ENCODE data around the gene SNX17. TPM values are rescaled to one million over a fixed set of nuclear protein-coding genes. Genes with fewer than 3 reads are reported as not detected.
A peak's percentile ranks its signal among the peaks of the same experiment; 100 is the strongest.

The SNX17 gene
- total and polyA plus RNA-seq, 2 of the 13 experiments (the other 11 are each of a cell fraction or from before 2014, with no cell fraction given) = 75.0 to 109 TPM

GRCh38 chr2:27353762-27354596 is 16.4 kb upstream of the SNX17 start (continued):
- TF ChIP-seq ZNF264 (CRISPR knock-in tag; IDR thresholded peaks at IDR 0.05) (peak; percentile 53; the same call in 1 of the 2 replicates), TEAD2 (CRISPR knock-in tag; IDR thresholded peaks at IDR 0.05) (no peak), SP2 (CRISPR knock-in tag; IDR thresholded peaks at IDR 0.05) (no peak), MEIS1 (CRISPR knock-in tag; IDR thresholded peaks at IDR 0.05; ENCODE audit: borderline replicate concordance) (0 out of 2 replicates have a peak, but pooled peaks have one; percentile 55), ZNF563 (CRISPR knock-in tag; IDR thresholded peaks at IDR 0.05) (no peak), CC2D1A (CRISPR knock-in tag; IDR thresholded peaks at IDR 0.05) (peak; percentile 75; the same call in 1 of the 2 replicates), ZNF513 (CRISPR knock-in tag; conservative IDR thresholded peaks at IDR 0.05) (no peak), ETV6 (CRISPR knock-in tag; conservative IDR thresholded peaks at IDR 0.05) (no peak), HNF4A (CRISPR knock-in tag; IDR thresholded peaks at IDR 0.05) (peak; percentile 92), NR2F6 (IDR thresholded peaks at IDR 0.05) (peak; percentile 71), NR2F6 (CRISPR knock-in tag; IDR thresholded peaks at IDR 0.05) (peak; percentile 87), ZFP37 (CRISPR knock-in tag; IDR thresholded peaks at IDR 0.05; ENCODE audit: borderline replicate concordance) (no peak), GZF1 (CRISPR knock-in tag; IDR thresholded peaks at IDR 0.05) (no peak), ESRRA (CRISPR knock-in tag; IDR thresholded peaks at IDR 0.05; ENCODE audit: low read depth) (no peak), MYPOP (CRISPR knock-in tag; IDR thresholded peaks at IDR 0.05) (no peak), ZNF143 (CRISPR knock-in tag; IDR thresholded peaks at IDR 0.05) (peak; percentile 53; the same call in 1 of the 2 replicates), MIXL1 (CRISPR knock-in tag; IDR thresholded peaks at IDR 0.05) (peak; percentile 10; the same call in 1 of the 2 replicates), RFX1 (IDR thresholded peaks at IDR 0.05) (no peak), MIER3 (CRISPR knock-in tag; IDR thresholded peaks at IDR 0.05; ENCODE audit: borderline replicate concordance) (peak; percentile 22), ZNF282 (IDR thresholded peaks at IDR 0.05; ENCODE audit: partially characterized antibody) (no peak), ARHGAP35 (CRISPR knock-in tag; IDR thresholded peaks at IDR 0.05; ENCODE audit: borderline replicate concordance) (no peak), NONO (IDR thresholded peaks at IDR 0.05) (no peak), NONO (CRISPR knock-in tag; conservative IDR thresholded peaks at IDR 0.05) (0 out of 2 replicates have a peak, but pooled peaks have one; percentile 52), ZBTB42 (CRISPR knock-in tag; IDR thresholded peaks at IDR 0.05) (no peak), RORA (CRISPR knock-in tag; IDR thresholded peaks at IDR 0.05) (no peak), HIVEP1 (CRISPR knock-in tag; IDR thresholded peaks at IDR 0.05) (no peak), ZNF205 (CRISPR knock-in tag; IDR thresholded peaks at IDR 0.05) (0 out of 2 replicates have a peak, but pooled peaks have one; percentile 14), ZNF317 (CRISPR knock-in tag; IDR thresholded peaks at IDR 0.05) (0 out of 2 replicates have a peak, but pooled peaks have one; percentile 36), TBX3 (IDR thresholded peaks at IDR 0.05; ENCODE audit: borderline replicate concordance) (no peak), SMYD3 (CRISPR knock-in tag; IDR thresholded peaks at IDR 0.05) (no peak; the same call in 1 of the 2 replicates), KDM6A (CRISPR knock-in tag; IDR thresholded peaks at IDR 0.05; ENCODE audit: low read depth) (peak; percentile 55; the same call in 1 of the 2 replicates), CEBPB (IDR thresholded peaks at IDR 0.05; ENCODE audit: borderline replicate concordance, low read depth, low read length) (no peak), ZNF841 (CRISPR knock-in tag; IDR thresholded peaks at IDR 0.05; ENCODE audit: borderline replicate concordance) (no peak)

Measured in HepG2 (cell line).